Esophagus squamous epithelium (tissue), 5 donors: ENCODE results near the gene ASL. TPM values are rescaled to one million over a fixed set of nuclear protein-coding genes. Genes with fewer than 3 reads are reported as not detected.

Experiments used
- DNase-seq: peaks from one replicate; lab custom pipeline; 2025; lab: John Stamatoyannopoulos, UW
- H3K27ac ChIP-seq, 4 donors: fragments of 200-600 bp; sonication (generic); one replicate each; pipeline ENCODE4 v1.5.1; 2016 to 2019; ENCODE audit warnings: mild to moderate bottlenecking in 1 of 4
- H3K27me3 ChIP-seq, 4 donors: fragments of 200-600 bp; sonication (generic); 1 replicate in 3 of 4; 2 replicates in 1 of 4; pipeline versions ENCODE4 v1.5.1 to v1.6.0; 2017 to 2021; ENCODE audit warnings: antibody characterized with exemption in 1 of 4
- H3K36me3 ChIP-seq, 3 donors: fragments of 200-600 bp; sonication (generic); one replicate each; pipeline ENCODE4 v1.5.1; 2016 to 2019
- H3K4me1 ChIP-seq, 3 donors: fragments of 200-600 bp; sonication (generic); one replicate each; pipeline ENCODE4 v1.5.1; 2017 to 2019
- H3K4me3 ChIP-seq, 4 donors: fragments of 200-600 bp; sonication (generic); 1 replicate in 3 of 4; 2 replicates in 1 of 4; pipeline ENCODE4 v1.5.1; 2016 to 2019; ENCODE audit warnings: mild to moderate bottlenecking in 2 of 4, moderate library complexity in 1 of 4
- H3K9me3 ChIP-seq, 3 donors: fragments of 200-600 bp; sonication (generic); one replicate each; pipeline ENCODE4 v1.5.1; 2016 to 2019
- CTCF ChIP-seq, 6 experiments: fragments of 450-650 bp in 4 of 6; fragments of 200-600 bp in 2 of 6; sonication (generic) in 2 of 6; IDR thresholded peaks; one replicate each; pipeline ENCODE4 v1.5.1; 2016 to 2019; ENCODE audit warnings: antibody characterized with exemption in 6 of 6, mild to moderate bottlenecking in 4 of 6, moderate library complexity in 4 of 6
- POLR2A ChIP-seq, 4 donors: fragments of 450-650 bp; IDR thresholded peaks; one replicate each; pipeline ENCODE4 v1.6.1; 2017; ENCODE audit warnings: antibody characterized with exemption in 4 of 4, mild to moderate bottlenecking in 4 of 4, moderate library complexity in 3 of 4
- WGBS, 2 donors: methylation state at CpG; one replicate each; pipeline ENCODE4 v1.1.5; 2018; 5-methylcytosine and 5-hydroxymethylcytosine counted together
- intact Hi-C: fragments of 100-400 bp; cut with DNase I; formaldehyde crosslinking; loops from one replicate; pipeline ENCODE4 v1.15.0; 2022
- total RNA-seq, 4 donors: library from RNA; depleted of rRNA; stranded (reverse); fragments of >200 nt; gene quantifications; one replicate each; pipeline ENCODE4 v1.1.0, GENCODE V29; 2016
- donor health status: DM: yes; HTN: yes; CAD: no.

ASL gene
- total RNA-seq, 4 donors from 2014 or later, result 32.3 to 40.7 (median 37.7) TPM

DNA sequence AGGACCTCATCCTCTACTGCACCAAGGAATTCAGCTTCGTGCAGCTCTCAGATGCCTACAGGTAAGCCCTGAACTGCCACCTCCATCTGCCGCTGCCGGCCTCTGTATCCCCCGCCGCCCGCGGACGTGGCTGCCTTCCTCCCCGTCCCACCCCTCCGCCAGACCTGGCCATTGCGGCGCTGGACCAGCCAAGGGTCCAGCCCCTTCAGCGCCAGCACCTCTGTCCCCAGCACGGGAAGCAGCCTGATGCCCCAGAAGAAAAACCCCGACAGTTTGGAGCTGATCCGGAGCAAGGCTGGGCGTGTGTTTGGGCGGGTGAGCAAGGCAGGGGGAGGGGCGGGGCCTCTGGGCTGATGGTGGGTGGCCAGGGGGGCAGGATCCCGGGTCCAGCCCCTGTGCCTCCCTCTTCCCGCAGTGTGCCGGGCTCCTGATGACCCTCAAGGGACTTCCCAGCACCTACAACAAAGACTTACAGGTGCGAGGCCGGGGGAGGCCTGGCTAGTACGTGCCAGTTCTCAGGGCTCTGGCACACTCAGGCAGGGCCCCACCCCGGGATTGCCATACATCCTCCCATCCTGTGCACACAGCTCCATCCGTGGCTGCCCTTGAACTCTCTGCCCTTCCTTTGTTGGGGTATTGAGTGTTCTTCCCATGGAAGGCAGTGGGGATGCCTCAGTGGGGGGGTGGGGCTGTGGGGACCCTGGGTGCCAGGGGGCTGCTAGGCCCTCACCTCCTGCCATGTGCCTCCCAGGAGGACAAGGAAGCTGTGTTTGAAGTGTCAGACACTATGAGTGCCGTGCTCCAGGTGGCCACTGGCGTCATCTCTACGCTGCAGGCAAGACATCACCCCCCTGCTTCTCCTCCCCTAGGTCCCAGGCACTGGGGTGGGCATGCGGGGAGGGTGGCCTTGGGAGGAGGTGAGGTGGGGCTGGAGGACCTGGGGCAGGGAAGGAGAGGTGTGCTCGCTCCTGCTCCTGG lies 13.5 kb downstream of the ASL start:
- Histone ChIP-seq H3K27me3 (no peaks in the 10 kb centered on the region), H3K4me1 (peaks cover 0 to 9% (median 0%) of the 10 kb centered on the region in 3 donors), H3K4me3 (peak overlapping the region in 1 of 4 donors; percentile 19), H3K27ac (peak overlapping the region in 1 of 4 donors; percentile 6), H3K36me3 (peaks cover 0 to 67% (median 0%) of the 10 kb centered on the region in 3 donors), H3K9me3 (no peaks in the 10 kb centered on the region)
- TF ChIP-seq CTCF (IDR thresholded peaks at IDR 0.05) (no peak), POLR2A (IDR thresholded peaks at IDR 0.05) (no peak)
- no peak for DNase-seq
- WGBS, 2 donors, result 56 to 72% methylated on average over 8 to 10 of the region's 32 CpGs
- intact Hi-C loops, result no loop called here

GRCh38 chr7:66092654-66093053 lies 17.0 kb downstream of the ASL start:
- WGBS, 2 donors, result 83 to 90% methylated on average over 1 to 2 of the region's 19 CpGs
- H3K4me1 ChIP-seq, result peaks cover 0 to 9% (median 0%) of the 10 kb centered on the region in 3 donors
- no peaks in the 10 kb centered on the region for H3K9me3 ChIP-seq
- intact Hi-C loops, result no loop called here
- H3K27me3 ChIP-seq, result no peaks in the 10 kb centered on the region
- H3K36me3 ChIP-seq, result peaks cover 0 to 32% (median 0%) of the 10 kb centered on the region in 3 donors
- DNase-seq, result no peak
- TF ChIP-seq POLR2A (IDR thresholded peaks at IDR 0.05) (no peak), CTCF (IDR thresholded peaks at IDR 0.05) (no peak)
- no peak overlapping the region for H3K4me3 ChIP-seq
- H3K27ac ChIP-seq, result no peak overlapping the region

DNA sequence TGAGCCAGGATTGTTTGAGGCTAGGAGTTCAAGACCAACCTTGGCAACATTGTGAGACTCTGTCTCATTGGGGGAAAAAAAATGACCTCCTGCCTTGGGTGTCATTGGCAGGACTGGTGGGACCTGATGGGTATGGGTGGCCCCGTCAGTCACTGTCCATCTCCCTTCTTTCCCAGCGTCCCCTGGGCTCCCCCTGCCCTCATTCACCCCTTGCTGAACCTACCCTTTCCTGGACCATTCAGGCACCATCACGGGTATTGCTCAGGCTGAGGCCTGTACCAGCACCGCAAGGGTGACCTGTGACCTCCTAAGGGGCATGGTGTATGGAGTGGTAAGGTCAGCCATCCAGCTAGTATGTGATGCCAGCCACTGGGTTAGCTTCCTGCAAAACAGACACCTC lies 19.4 kb downstream of the ASL start:
- intact Hi-C loops, result no loop called here
- TF ChIP-seq POLR2A (IDR thresholded peaks at IDR 0.05), result no peak
- no peaks in the 10 kb centered on the region for H3K9me3 ChIP-seq
- H3K4me1 ChIP-seq, result peaks cover 0 to 7% (median 0%) of the 10 kb centered on the region in 3 donors
- no peaks in the 10 kb centered on the region for H3K27me3 ChIP-seq
- 90 to 100% methylated on average over 2 to 4 of the region's 4 CpGs for WGBS, 2 donors
- H3K36me3 ChIP-seq, result peaks cover 0 to 19% (median 0%) of the 10 kb centered on the region in 3 donors
- no peak overlapping the region for H3K27ac ChIP-seq
- H3K4me3 ChIP-seq, result no peak overlapping the region
- DNase-seq, result no peak

DNA sequence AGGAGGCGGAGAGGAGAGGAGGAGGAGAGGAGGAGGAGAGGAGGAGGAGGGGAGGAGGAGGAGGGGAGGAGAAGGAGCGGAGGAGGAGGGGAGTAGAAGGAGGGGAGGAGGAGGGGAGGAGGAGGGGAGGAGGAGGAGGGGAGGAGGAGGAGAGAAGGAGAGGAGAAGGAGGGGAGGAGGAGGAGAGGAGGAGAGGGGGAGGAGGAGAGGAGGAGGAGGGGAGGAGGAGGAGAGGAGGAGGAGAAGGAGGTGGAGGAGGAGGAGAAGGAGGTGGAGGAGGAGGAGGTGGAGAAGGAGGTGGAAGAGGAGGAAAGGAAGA lies 23.6 kb downstream of the ASL start:
- H3K4me1 ChIP-seq, result peaks cover 0 to 17% (median 5%) of the 10 kb centered on the region in 3 donors
- intact Hi-C loops, result no loop called here

More for the DNA sequence above, 23.6 kb downstream of the ASL start:
- H3K36me3 ChIP-seq, result no peaks in the 10 kb centered on the region
- DNase-seq, result no peak
- H3K27me3 ChIP-seq, result no peaks in the 10 kb centered on the region
- peak overlapping the region in 2 of 4 donors; percentile 44 to 57 for H3K4me3 ChIP-seq
- 0% methylated on average over 1 of the region's 2 CpGs; no CpG with 5 or more reads in 1 of the 2 donors for WGBS, 2 donors
- TF ChIP-seq POLR2A (IDR thresholded peaks at IDR 0.05), result no peak
- no peak for TF ChIP-seq CTCF (IDR thresholded peaks at IDR 0.05)
- H3K9me3 ChIP-seq, result no peaks in the 10 kb centered on the region
- H3K27ac ChIP-seq, result peak overlapping the region; percentile 84 to 92 (median 88)
